GM12878 (cell line): ENCODE results near the gene ZBTB48.

Source experiments
- CTCF ChIP-seq, 3 experiments: IDR thresholded peaks in 2 of 3; conservative IDR thresholded peaks in 1 of 3; 2 replicates each; pipeline ENCODE4 v1.5.1; 2011; ENCODE audit warnings: low read depth in 3 of 3, low read length in 3 of 3, mild to moderate bottlenecking in 3 of 3, control low read depth in 2 of 3, moderate library complexity in 2 of 3, inconsistent platforms in 1 of 3, mixed read lengths in 1 of 3; ENCODE audit not compliant: control insufficient read depth in 2 of 3, insufficient read depth in 1 of 3; ENCODE audit errors: extremely low read depth in 1 of 3
- ELK1 ChIP-seq: IDR thresholded peaks from 2 replicates; pipeline ENCODE4 v1.6.1; 2012; ENCODE audit warnings: low read depth, low read length, improper control_type of control experiment
- GABPA ChIP-seq: IDR thresholded peaks from 2 replicates; pipeline ENCODE4 v1.6.1; 2014; ENCODE audit warnings: antibody characterized with exemption, low read depth, mild to moderate bottlenecking, inconsistent platforms
- MXI1 ChIP-seq: fragments of 150-350 bp; IDR thresholded peaks from 2 replicates; pipeline ENCODE4 v1.6.1; 2011; ENCODE audit warnings: low read depth, mild to moderate bottlenecking, inconsistent platforms, low read length, improper control_type of control experiment
- MYC ChIP-seq: IDR thresholded peaks from 2 replicates; pipeline ENCODE4 v1.6.1; 2011; ENCODE audit warnings: mild to moderate bottlenecking, low read length, moderate library complexity, inconsistent platforms; ENCODE audit not compliant: insufficient read depth, insufficient replicate concordance, insufficient read length, severe bottlenecking
- PBX3 ChIP-seq: IDR thresholded peaks from 2 replicates; pipeline ENCODE4 v1.6.1; 2011; ENCODE audit warnings: mild to moderate bottlenecking, low read depth, low read length, moderate library complexity; ENCODE audit not compliant: insufficient replicate concordance
- PML ChIP-seq: IDR thresholded peaks from 2 replicates; pipeline ENCODE4 v1.6.1; 2012; ENCODE audit warnings: low read length, inconsistent platforms
- POLR2A ChIP-seq: IDR thresholded peaks from 2 replicates; pipeline ENCODE4 v1.6.1; 2011; ENCODE audit warnings: low read depth, mild to moderate bottlenecking, low read length
- RCOR1 ChIP-seq: conservative IDR thresholded peaks from 2 replicates; pipeline ENCODE4 v1.6.1; 2012; ENCODE audit warnings: low read depth, low read length, improper control_type of control experiment
- SMAD1 ChIP-seq: fragments of 450-650 bp; IDR thresholded peaks from 2 replicates; pipeline ENCODE4 v1.6.1; 2018; ENCODE audit warnings: mild to moderate bottlenecking, low read depth; ENCODE audit not compliant: partially characterized antibody
- SMC3 ChIP-seq: IDR thresholded peaks from 2 replicates; pipeline ENCODE4 v1.6.1; 2011; ENCODE audit warnings: low read length, improper control_type of control experiment, borderline replicate concordance

GRCh38 chr1:6596886-6597776 lies 17.3 kb downstream of the ZBTB48 start:
- no peak for TF ChIP-seq RCOR1
- TF ChIP-seq ELK1, result no peak
- TF ChIP-seq POLR2A, result no peak
- TF ChIP-seq SMC3, result no peak
- TF ChIP-seq GABPA, result no peak
- no peak for TF ChIP-seq PBX3
- no peak for TF ChIP-seq CTCF (IDR thresholded peaks at IDR 0.05 in 2 of 3, conservative IDR thresholded peaks at IDR 0.05 in 1 of 3; ENCODE audit: control insufficient read depth in 2 of 3, extremely low read depth in 1 of 3, insufficient read depth in 1 of 3, low read depth in 3 of 3, low read length in 3 of 3)
- TF ChIP-seq PML, result no peak
- no peak for TF ChIP-seq MYC
- no peak for TF ChIP-seq SMAD1
- no peak for TF ChIP-seq MXI1
